Suprapubic skin (tissue), 4 donors: ENCODE data around the gene PDE1C. TPM values are rescaled to one million over a fixed set of nuclear protein-coding genes. Genes with fewer than 3 reads are reported as not detected.

Source experiments
- DNase-seq, 2 donors: peaks; one replicate each; pipeline ENCODE4 v3.0.0-alpha.2; 2019; ENCODE audit warnings: low spot score in 2 of 2
- H3K27ac ChIP-seq: fragments of 200-600 bp; sonication (generic); one replicate; pipeline ENCODE4 v1.5.1; 2019
- H3K27me3 ChIP-seq: fragments of 200-600 bp; sonication (generic); one replicate; pipeline ENCODE4 v1.5.1; 2019
- H3K36me3 ChIP-seq: fragments of 200-600 bp; sonication (generic); one replicate; pipeline ENCODE4 v1.5.1; 2019
- H3K4me1 ChIP-seq: fragments of 200-600 bp; sonication (generic); one replicate; pipeline ENCODE4 v1.5.1; 2019
- H3K4me3 ChIP-seq: fragments of 200-600 bp; sonication (generic); one replicate; pipeline ENCODE4 v1.5.1; 2019; ENCODE audit warnings: mild to moderate bottlenecking
- H3K9me3 ChIP-seq: fragments of 200-600 bp; sonication (generic); one replicate; pipeline ENCODE4 v1.5.1; 2019
- CTCF ChIP-seq, 2 donors: fragments of 200-600 bp in 1 of 2; fragments of 450-650 bp in 1 of 2; sonication (generic) in 1 of 2; IDR thresholded peaks; one replicate each; pipeline ENCODE4 v1.5.1; 2016 to 2019; ENCODE audit warnings: antibody characterized with exemption in 2 of 2, mild to moderate bottlenecking in 1 of 2, moderate library complexity in 1 of 2
- EP300 ChIP-seq: sonication (generic); formaldehyde crosslinking; IDR thresholded peaks from one replicate; pipeline ENCODE4 v1.6.1; 2017; ENCODE audit warnings: antibody characterized with exemption
- POLR2A ChIP-seq, 2 donors: fragments of 450-650 bp; IDR thresholded peaks; one replicate each; pipeline ENCODE4 v1.6.1; 2017; ENCODE audit warnings: antibody characterized with exemption in 2 of 2, mild to moderate bottlenecking in 2 of 2, moderate library complexity in 2 of 2
- POLR2AphosphoS5 ChIP-seq, 3 donors: sonication (generic); formaldehyde crosslinking; IDR thresholded peaks; one replicate each; pipeline ENCODE4 v1.6.1; 2017; ENCODE audit warnings: antibody characterized with exemption in 3 of 3
- WGBS: methylation state at CpG from one replicate; pipeline ENCODE4 v1.1.5; 2018; 5-methylcytosine and 5-hydroxymethylcytosine counted together
- total RNA-seq, 4 donors: library from RNA; depleted of rRNA; stranded (reverse); fragments of >200 nt; gene quantifications; one replicate each; pipeline ENCODE4 v1.1.0, GENCODE V29; 2016

PDE1C gene
- total RNA-seq, 4 donors from 2014 or later, result 0.64 to 1.8 (median 0.83) TPM

- TF ChIP-seq POLR2AphosphoS5 (IDR thresholded peaks at IDR 0.05) (no peak), EP300 (no peak), POLR2A (IDR thresholded peaks at IDR 0.05) (no peak)
- Histone ChIP-seq H3K4me3 (no peak overlapping the region), H3K27me3 (no peaks in the 10 kb centered on the region), H3K36me3 (no peaks in the 10 kb centered on the region), H3K4me1 (no peaks in the 10 kb centered on the region), H3K9me3 (no peaks in the 10 kb centered on the region), H3K27ac (no peak overlapping the region)
- no peak for DNase-seq
- 90% methylated on average over 3 of the region's 3 CpGs for WGBS
These were observed 23.1 kb downstream of the PDE1C start for GRCh38 chr7:32047075-32047474.

GRCh38 chr7:32045228-32045627 lies 25.0 kb downstream of the PDE1C start:
- no peak overlapping the region for H3K27ac ChIP-seq
- H3K9me3 ChIP-seq, result no peaks in the 10 kb centered on the region
- H3K36me3 ChIP-seq, result no peaks in the 10 kb centered on the region
- H3K4me1 ChIP-seq, result no peaks in the 10 kb centered on the region
- H3K27me3 ChIP-seq, result no peaks in the 10 kb centered on the region
- no peak overlapping the region for H3K4me3 ChIP-seq
- TF ChIP-seq POLR2AphosphoS5 (IDR thresholded peaks at IDR 0.05) (no peak), EP300 (no peak), CTCF (IDR thresholded peaks at IDR 0.05) (no peak), POLR2A (IDR thresholded peaks at IDR 0.05) (no peak)
- no peak for DNase-seq

- Histone ChIP-seq H3K4me3 (no peak overlapping the region), H3K36me3 (no peaks in the 10 kb centered on the region), H3K27me3 (no peaks in the 10 kb centered on the region), H3K9me3 (no peaks in the 10 kb centered on the region), H3K27ac (no peak overlapping the region), H3K4me1 (no peaks in the 10 kb centered on the region)
- TF ChIP-seq POLR2AphosphoS5 (IDR thresholded peaks at IDR 0.05) (no peak), POLR2A (IDR thresholded peaks at IDR 0.05) (no peak), EP300 (no peak), CTCF (IDR thresholded peaks at IDR 0.05) (no peak)
- 83% methylated on average over 3 of the region's 3 CpGs for WGBS
- DNase-seq, result no peak
These were observed 25.5 kb downstream of the PDE1C start for GRCh38 chr7:32044739-32045138.

GRCh38 chr7:32043688-32044087 lies 26.5 kb downstream of the PDE1C start:
- H3K9me3 ChIP-seq, result no peaks in the 10 kb centered on the region
- no peaks in the 10 kb centered on the region for H3K27me3 ChIP-seq
- H3K36me3 ChIP-seq, result no peaks in the 10 kb centered on the region
- no peaks in the 10 kb centered on the region for H3K4me1 ChIP-seq
- TF ChIP-seq POLR2AphosphoS5 (IDR thresholded peaks at IDR 0.05), result no peak
- no peak for TF ChIP-seq EP300
- H3K27ac ChIP-seq, result no peak overlapping the region
- no peak overlapping the region for H3K4me3 ChIP-seq
- WGBS, result 80% methylated on average over 3 of the region's 3 CpGs
- DNase-seq, result no peak

- Histone ChIP-seq H3K4me3 (no peak overlapping the region), H3K27ac (no peak overlapping the region), H3K36me3 (no peaks in the 10 kb centered on the region), H3K27me3 (no peaks in the 10 kb centered on the region), H3K4me1 (no peaks in the 10 kb centered on the region), H3K9me3 (no peaks in the 10 kb centered on the region)
- no peak for DNase-seq
- no peak for TF ChIP-seq POLR2A (IDR thresholded peaks at IDR 0.05)
- no peak for TF ChIP-seq POLR2AphosphoS5 (IDR thresholded peaks at IDR 0.05)
- 78% methylated on average over 5 of the region's 5 CpGs for WGBS
These were observed 27.3 kb downstream of the PDE1C start for GRCh38 chr7:32042900-32043299.

- TF ChIP-seq CTCF (IDR thresholded peaks at IDR 0.05) (no peak), POLR2A (IDR thresholded peaks at IDR 0.05) (no peak), EP300 (no peak), POLR2AphosphoS5 (IDR thresholded peaks at IDR 0.05) (no peak)
- Histone ChIP-seq H3K9me3 (no peaks in the 10 kb centered on the region), H3K4me1 (no peaks in the 10 kb centered on the region), H3K36me3 (no peaks in the 10 kb centered on the region), H3K4me3 (no peak overlapping the region), H3K27ac (no peak overlapping the region), H3K27me3 (no peaks in the 10 kb centered on the region)
- 69% methylated on average over 6 of the region's 6 CpGs for WGBS
- no peak for DNase-seq
These were observed 31.0 kb downstream of the PDE1C start for GRCh38 chr7:32039000-32039756.
